GM19397 (cell line): ENCODE measurements around the gene GPD1L.

Source experiments
- ATAC-seq: cut with Tn5 transposase; IDR thresholded peaks from one replicate; pipeline ENCODE4 v1.9.1; 2021; ENCODE audit warnings: mild to moderate bottlenecking, moderate library complexity; ENCODE audit not compliant: unreplicated experiment

The GPD1L gene

GRCh38 chr3:32132706-32133105 is 26.3 kb downstream of the GPD1L start:
- no peak for ATAC-seq

GRCh38 chr3:32136703-32137102 is 30.3 kb downstream of the GPD1L start:
- ATAC-seq: no peak

- ATAC-seq: no peak
Observed at GRCh38 chr3:32137870-32138269, 31.4 kb downstream of the GPD1L start.

- no peak for ATAC-seq
Observed at GRCh38 chr3:32138545-32139104, 32.2 kb downstream of the GPD1L start.

GRCh38 chr3:32140943-32141342 is 34.5 kb downstream of the GPD1L start:
- no peak for ATAC-seq

- ATAC-seq: no peak
Observed at GRCh38 chr3:32143849-32144757, 37.7 kb downstream of the GPD1L start.

GRCh38 chr3:32146746-32147211 is 40.4 kb downstream of the GPD1L start:
- no peak for ATAC-seq

- ATAC-seq: no peak
Observed at GRCh38 chr3:32147509-32147908, 41.1 kb downstream of the GPD1L start.

- no peak for ATAC-seq
Observed at GRCh38 chr3:32147933-32148332, 41.5 kb downstream of the GPD1L start.

GRCh38 chr3:32148351-32148750 is 41.9 kb downstream of the GPD1L start:
- no peak for ATAC-seq

GRCh38 chr3:32153414-32154204 is 47.2 kb downstream of the GPD1L start:
- ATAC-seq: no peak

- no peak for ATAC-seq
Observed at GRCh38 chr3:32154205-32154579, 47.8 kb downstream of the GPD1L start.

- no peak for ATAC-seq
Observed at GRCh38 chr3:32155117-32155516, 48.7 kb downstream of the GPD1L start.

GRCh38 chr3:32157600-32158264 is 51.3 kb downstream of the GPD1L start:
- ATAC-seq: no peak

GRCh38 chr3:32160706-32161214 is 54.3 kb downstream of the GPD1L start:
- no peak for ATAC-seq

GRCh38 chr3:32165442-32165841 is 59.0 kb downstream of the GPD1L start:
- no peak for ATAC-seq

- no peak for ATAC-seq
Observed at GRCh38 chr3:32166654-32167053, 60.2 kb downstream of the GPD1L start.

- ATAC-seq: no peak
Observed at GRCh38 chr3:32172420-32172819, 66.0 kb downstream of the GPD1L start.

- no peak for ATAC-seq
Observed at GRCh38 chr3:32175607-32176197, 69.3 kb downstream of the GPD1L start.

- no peak for ATAC-seq
Observed at GRCh38 chr3:32176989-32177701, 70.7 kb downstream of the GPD1L start.
